ENCODE results near the gene CENPM. TPM values are rescaled to one million over a fixed set of nuclear protein-coding genes. Genes with fewer than 3 reads are reported as not detected.

Gene CENPM
- total RNA-seq, 2 donors from 2014 or later, result not detected

DNA sequence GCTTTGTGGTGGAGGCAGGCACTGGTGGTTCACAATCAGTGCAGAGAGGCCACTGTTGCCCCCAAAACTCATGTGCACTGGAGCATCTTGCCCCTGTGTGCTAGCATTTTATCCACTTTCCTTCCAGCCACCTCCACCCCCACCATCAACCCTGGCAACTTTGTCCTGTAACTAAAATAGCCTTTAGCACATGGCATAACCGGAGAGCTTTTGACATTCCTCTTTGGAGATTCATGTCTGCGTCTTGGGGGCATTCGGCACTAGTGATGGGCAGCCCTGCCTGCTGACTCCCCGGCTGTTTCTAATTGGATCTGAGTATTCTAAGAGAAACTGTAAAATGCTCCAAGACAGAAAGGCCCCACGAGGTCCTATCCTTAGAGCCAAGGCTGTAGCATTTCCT, 47.8 kb downstream of the CENPM start:
- H3K4me1 ChIP-seq (ENCODE audit: control insufficient read depth in 1 of 2, low read depth in 2 of 2), result no peaks in the 10 kb centered on the region
- DNase-seq (ENCODE audit: low spot score), result no peak
- TF ChIP-seq, protein P1, sequence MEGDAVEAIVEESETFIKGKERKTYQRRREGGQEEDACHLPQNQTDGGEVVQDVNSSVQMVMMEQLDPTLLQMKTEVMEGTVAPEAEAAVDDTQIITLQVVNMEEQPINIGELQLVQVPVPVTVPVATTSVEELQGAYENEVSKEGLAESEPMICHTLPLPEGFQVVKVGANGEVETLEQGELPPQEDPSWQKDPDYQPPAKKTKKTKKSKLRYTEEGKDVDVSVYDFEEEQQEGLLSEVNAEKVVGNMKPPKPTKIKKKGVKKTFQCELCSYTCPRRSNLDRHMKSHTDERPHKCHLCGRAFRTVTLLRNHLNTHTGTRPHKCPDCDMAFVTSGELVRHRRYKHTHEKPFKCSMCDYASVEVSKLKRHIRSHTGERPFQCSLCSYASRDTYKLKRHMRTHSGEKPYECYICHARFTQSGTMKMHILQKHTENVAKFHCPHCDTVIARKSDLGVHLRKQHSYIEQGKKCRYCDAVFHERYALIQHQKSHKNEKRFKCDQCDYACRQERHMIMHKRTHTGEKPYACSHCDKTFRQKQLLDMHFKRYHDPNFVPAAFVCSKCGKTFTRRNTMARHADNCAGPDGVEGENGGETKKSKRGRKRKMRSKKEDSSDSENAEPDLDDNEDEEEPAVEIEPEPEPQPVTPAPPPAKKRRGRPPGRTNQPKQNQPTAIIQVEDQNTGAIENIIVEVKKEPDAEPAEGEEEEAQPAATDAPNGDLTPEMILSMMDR (IDR thresholded peaks at IDR 0.05), result no peak
- peaks cover 70% of the 10 kb centered on the region for H3K36me3 ChIP-seq
- no peak overlapping the region for H3K27ac ChIP-seq
- no peak for ATAC-seq (ENCODE audit: insufficient number of reproducible peaks, low FRiP score, low read depth)
- no peaks in the 10 kb centered on the region for H3K9me3 ChIP-seq
- H3K27me3 ChIP-seq (replicated peaks; ENCODE audit: insufficient read depth), result no peaks in the 10 kb centered on the region
- no peak overlapping the region for H3K4me3 ChIP-seq

DNA sequence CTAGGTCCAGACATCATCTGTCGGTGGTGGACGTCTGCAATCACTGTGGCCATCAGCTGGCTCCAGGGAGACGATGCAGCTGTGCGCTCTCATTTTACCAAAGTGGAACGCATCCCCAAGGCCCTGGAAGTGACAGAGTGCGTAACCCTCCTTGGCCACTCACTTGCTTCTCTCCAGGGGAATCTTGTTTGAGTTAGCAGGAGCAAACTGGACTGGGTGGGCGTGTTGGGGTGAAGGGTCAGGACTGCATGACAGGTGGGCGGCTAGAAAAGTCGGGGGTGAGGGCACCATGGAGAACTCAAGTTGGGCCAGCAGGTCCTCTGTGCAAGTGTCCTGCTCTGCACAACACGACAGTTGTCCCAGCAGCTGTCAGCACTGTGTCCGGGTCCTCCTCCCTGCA, 48.3 kb downstream of the CENPM start:
- no peak overlapping the region for H3K4me3 ChIP-seq
- peaks cover 71% of the 10 kb centered on the region for H3K36me3 ChIP-seq
- H3K9me3 ChIP-seq, result no peaks in the 10 kb centered on the region
- H3K4me1 ChIP-seq (ENCODE audit: control insufficient read depth in 1 of 2, low read depth in 2 of 2), result no peaks in the 10 kb centered on the region
- H3K27me3 ChIP-seq (replicated peaks; ENCODE audit: insufficient read depth), result no peaks in the 10 kb centered on the region
- DNase-seq (ENCODE audit: low spot score), result no peak
- no peak for ATAC-seq (ENCODE audit: insufficient number of reproducible peaks, low FRiP score, low read depth)
- H3K27ac ChIP-seq, result no peak overlapping the region
- TF ChIP-seq, protein P1 (IDR thresholded peaks at IDR 0.05), result no peak

DNA sequence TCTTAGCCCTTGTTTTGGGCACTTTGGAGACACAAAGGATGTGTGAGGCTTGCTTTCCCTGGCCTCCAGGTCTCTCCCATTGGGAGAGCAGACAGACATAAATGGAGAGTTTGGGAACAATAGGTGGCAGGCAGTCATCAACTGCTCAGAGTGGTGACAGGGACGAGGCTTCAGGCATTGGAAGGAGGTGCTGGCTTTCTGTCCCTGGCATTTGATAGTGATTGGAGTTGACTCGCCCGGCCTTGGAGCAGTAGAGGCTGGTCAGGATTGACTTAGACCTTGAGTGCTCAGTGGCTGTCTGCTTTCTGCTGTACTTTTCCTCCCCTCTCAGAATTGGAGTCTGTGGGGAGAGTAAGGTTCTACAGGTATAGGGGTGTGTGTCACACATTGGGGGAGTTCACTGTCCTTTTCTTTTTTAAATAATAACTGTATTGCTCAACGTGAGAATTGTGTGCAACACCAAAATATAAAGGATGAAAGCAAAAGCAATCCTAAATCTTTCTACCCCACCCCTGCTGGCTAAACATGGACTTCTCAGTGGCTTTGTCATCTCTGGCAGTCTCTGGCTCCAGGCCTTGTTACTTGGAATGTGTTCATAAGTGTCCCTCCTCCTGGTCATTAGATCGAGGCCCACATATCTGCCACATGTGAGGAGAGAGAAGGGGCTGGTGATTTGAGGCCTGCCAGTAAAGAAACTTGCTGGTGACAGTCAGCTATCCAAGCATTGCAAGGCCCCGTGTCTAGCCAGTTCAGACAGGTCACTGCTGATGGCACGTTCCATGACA, 53.2 kb downstream of the CENPM start:
- DNase-seq (ENCODE audit: low spot score) (no peak), ATAC-seq (ENCODE audit: insufficient number of reproducible peaks, low FRiP score, low read depth) (no peak)
- Histone ChIP-seq H3K9me3 (no peaks in the 10 kb centered on the region), H3K36me3 (peaks cover 50% of the 10 kb centered on the region), H3K4me3 (no peak overlapping the region), H3K4me1 (ENCODE audit: control insufficient read depth in 1 of 2, low read depth in 2 of 2) (no peaks in the 10 kb centered on the region), H3K27me3 (replicated peaks; ENCODE audit: insufficient read depth) (no peaks in the 10 kb centered on the region), H3K27ac (no peak overlapping the region)
- TF ChIP-seq, protein P1 (IDR thresholded peaks at IDR 0.05), result no peak

DNA sequence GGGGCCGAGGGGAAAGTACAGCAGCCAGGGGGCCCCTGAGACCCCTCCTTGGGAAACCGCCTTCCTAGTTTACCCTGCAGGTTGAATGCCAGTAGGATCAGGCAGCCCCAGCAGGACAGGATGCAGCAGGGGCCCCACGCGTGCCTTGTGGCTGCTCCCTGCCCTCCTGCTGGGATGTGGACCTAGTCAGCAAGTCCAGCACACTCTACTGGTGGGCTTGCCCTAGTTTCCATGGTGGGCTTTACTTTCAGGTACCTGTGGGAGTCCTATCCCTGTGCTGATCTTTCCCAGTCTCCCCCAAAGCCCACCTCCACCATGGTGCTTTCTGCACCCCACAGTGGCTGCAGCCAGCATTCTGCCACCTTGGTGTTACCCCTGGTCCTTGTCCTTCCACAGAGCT, 54.2 kb downstream of the CENPM start:
- H3K36me3 ChIP-seq, result peaks cover 43% of the 10 kb centered on the region
- no peaks in the 10 kb centered on the region for H3K4me1 ChIP-seq (ENCODE audit: control insufficient read depth in 1 of 2, low read depth in 2 of 2)
- H3K9me3 ChIP-seq, result no peaks in the 10 kb centered on the region
- ATAC-seq (ENCODE audit: insufficient number of reproducible peaks, low FRiP score, low read depth), result no peak
- no peak overlapping the region for H3K4me3 ChIP-seq
- DNase-seq (ENCODE audit: low spot score), result no peak
- TF ChIP-seq, protein P1 (IDR thresholded peaks at IDR 0.05), result no peak
- H3K27ac ChIP-seq, result no peak overlapping the region
- H3K27me3 ChIP-seq (replicated peaks; ENCODE audit: insufficient read depth), result no peaks in the 10 kb centered on the region

DNA sequence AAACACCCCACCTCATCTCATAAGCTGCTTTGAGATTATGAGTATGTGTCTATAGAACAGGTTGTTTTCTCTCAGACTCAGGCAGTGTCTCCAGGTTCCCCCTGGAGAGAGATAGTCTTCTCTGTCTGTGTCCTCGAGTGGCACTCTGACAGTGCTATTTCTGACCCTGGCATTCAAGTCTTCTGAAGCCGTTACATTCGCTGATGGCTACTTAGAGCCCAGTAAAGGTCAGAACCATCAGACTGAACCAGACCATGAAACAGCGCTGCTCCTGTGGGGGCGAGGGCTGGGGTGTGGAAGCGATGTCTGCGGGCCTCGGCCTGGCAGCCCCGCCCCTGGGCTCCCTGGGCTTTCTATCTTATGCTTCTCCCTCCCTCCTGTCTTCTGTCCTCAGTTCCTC, 55.5 kb downstream of the CENPM start:
- peaks cover 43% of the 10 kb centered on the region for H3K36me3 ChIP-seq
- no peak overlapping the region for H3K27ac ChIP-seq
- no peaks in the 10 kb centered on the region for H3K4me1 ChIP-seq (ENCODE audit: control insufficient read depth in 1 of 2, low read depth in 2 of 2)
- no peak overlapping the region for H3K4me3 ChIP-seq
- H3K27me3 ChIP-seq (replicated peaks; ENCODE audit: insufficient read depth), result no peaks in the 10 kb centered on the region
- no peaks in the 10 kb centered on the region for H3K9me3 ChIP-seq
- ATAC-seq (ENCODE audit: insufficient number of reproducible peaks, low FRiP score, low read depth) (no peak), DNase-seq (ENCODE audit: low spot score) (no peak)
- TF ChIP-seq, protein P1 (IDR thresholded peaks at IDR 0.05), result no peak

Other genes starting within 250 kb of the CENPM start
- 1 to 10 TPM; 1.8 to 3.8 TPM for gene MEI1, start 247.6 kb downstream of the CENPM start, total RNA-seq
- gene CCDC134, start 146.5 kb downstream of the CENPM start, total RNA-seq, result 1 to 10 TPM; 1.6 to 5.3 TPM
- 10 to 100 TPM; 48.3 to 65.3 TPM for gene SREBF2, start 114.0 kb downstream of the CENPM start, total RNA-seq
- not detected for gene SHISA8, start 32.1 kb downstream of the CENPM start, total RNA-seq
- gene TNFRSF13C, start 20.3 kb downstream of the CENPM start, total RNA-seq, result not detected
- not detected for gene SEPTIN3, start 22.3 kb upstream of the CENPM start, total RNA-seq
- gene WBP2NL, start 51.6 kb upstream of the CENPM start, total RNA-seq, result 1 to 10 TPM in 1 of 2 donors, not detected in 1; 1.3 TPM
- 10 to 100 TPM; 41.7 to 52.7 TPM for gene NAGA, start 123.7 kb upstream of the CENPM start, total RNA-seq
- 10 to 100 TPM; 22.1 to 23.7 TPM for gene PHETA2, start 127.1 kb upstream of the CENPM start, total RNA-seq
- gene SMDT1, start 132.5 kb upstream of the CENPM start, total RNA-seq, result 10 to 100 TPM in 1 of 2 donors, 1 to 10 TPM in 1; 6.1 to 17.1 TPM
- 10 to 100 TPM; 21.3 to 27.0 TPM for gene NDUFA6, start 143.6 kb upstream of the CENPM start, total RNA-seq
- not detected for gene CYP2D6, start 183.7 kb upstream of the CENPM start, total RNA-seq

Measured in thoracic aorta (tissue), 2 donors.